GM19395 (cell line): ENCODE results near the gene IGSF5.
"Not testable (repeated sequence)": the region's sequence is repeated elsewhere in the genome, so short reads cannot be mapped to it uniquely, and the experiment has no call there.

Source experiments
- ATAC-seq: cut with Tn5 transposase; IDR thresholded peaks from one replicate; pipeline ENCODE4 v1.9.1; 2021; ENCODE audit warnings: mild to moderate bottlenecking, moderate library complexity; ENCODE audit not compliant: unreplicated experiment

Gene IGSF5

GRCh38 chr21:39737376-39738000 is 7.5 kb upstream of the IGSF5 start:
- ATAC-seq: no peak

DNA sequence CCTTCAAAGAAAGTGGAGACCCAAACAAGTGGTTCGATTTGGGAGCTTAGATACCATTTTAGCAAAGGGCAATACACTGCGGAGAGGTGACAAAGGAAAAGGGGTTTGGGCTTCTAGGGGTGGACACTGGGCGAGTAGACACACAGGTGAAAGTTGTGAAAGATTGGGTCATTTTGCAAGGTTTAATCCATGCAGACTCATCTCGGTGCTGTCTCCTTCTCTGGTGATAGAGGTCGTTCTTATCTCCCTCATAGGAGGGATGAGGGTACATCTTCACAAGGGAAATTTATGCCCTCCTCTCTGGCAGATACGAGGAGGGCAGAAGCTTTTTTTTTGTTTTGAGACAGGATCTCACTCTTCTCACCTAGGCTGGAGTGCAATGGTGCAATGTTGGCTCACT is 6.4 kb upstream of the IGSF5 start:
- ATAC-seq: no peak

GRCh38 chr21:39739531-39739930 is 5.5 kb upstream of the IGSF5 start:
- not testable (repeated sequence) for ATAC-seq

GRCh38 chr21:39742561-39742960 is 2.4 kb upstream of the IGSF5 start:
- ATAC-seq: not testable (repeated sequence)

- ATAC-seq: not testable (repeated sequence)
These were observed 349 bp downstream of the IGSF5 start for GRCh38 chr21:39745332-39745731.

DNA sequence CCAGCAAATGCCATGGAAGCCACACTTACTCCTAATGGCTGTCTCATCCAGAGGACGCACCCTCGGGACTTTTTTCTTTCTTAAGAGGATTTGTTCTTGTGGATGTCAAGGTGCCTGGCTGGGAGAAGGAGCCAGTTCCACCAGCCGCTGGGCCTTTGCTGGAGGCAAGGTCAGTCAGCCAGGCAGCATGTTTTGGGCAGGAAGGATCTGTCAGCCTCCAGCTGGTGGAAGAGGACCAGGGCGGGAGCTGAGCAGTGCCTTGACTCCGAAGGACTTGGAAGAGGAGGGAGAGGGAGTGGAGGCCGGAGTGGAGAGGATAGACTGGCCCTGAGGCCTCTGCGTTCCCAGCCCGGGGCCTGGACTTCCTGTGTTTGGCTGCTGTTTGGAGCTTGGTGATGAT is 5.7 kb downstream of the IGSF5 start:
- ATAC-seq: no peak

- no peak for ATAC-seq
These were observed 9.8 kb downstream of the IGSF5 start for GRCh38 chr21:39754811-39755210.

DNA sequence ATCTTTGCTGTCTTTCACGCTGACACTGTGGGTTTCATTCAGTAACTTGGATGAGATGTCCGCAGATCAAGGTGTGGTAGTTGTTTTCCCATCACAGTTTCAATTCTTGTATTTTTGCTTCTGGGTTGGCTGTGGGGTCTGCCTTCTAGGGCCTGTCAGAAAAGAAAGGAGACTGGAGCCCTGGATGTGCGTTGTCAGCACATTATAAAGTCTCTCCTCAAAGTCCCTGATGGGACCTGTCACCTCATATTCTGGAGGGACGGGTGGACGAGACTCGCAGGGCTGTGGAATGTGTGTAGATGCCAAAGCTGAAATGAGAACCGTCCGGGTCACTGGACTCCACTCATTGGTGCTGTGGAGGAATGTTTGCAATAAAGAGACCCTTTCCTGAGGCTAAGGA is 11.3 kb downstream of the IGSF5 start:
- no peak for ATAC-seq

- no peak for ATAC-seq
These were observed 18.4 kb downstream of the IGSF5 start for GRCh38 chr21:39763272-39763970.

- ATAC-seq: no peak
These were observed 29.2 kb downstream of the IGSF5 start for GRCh38 chr21:39774227-39774626.

DNA sequence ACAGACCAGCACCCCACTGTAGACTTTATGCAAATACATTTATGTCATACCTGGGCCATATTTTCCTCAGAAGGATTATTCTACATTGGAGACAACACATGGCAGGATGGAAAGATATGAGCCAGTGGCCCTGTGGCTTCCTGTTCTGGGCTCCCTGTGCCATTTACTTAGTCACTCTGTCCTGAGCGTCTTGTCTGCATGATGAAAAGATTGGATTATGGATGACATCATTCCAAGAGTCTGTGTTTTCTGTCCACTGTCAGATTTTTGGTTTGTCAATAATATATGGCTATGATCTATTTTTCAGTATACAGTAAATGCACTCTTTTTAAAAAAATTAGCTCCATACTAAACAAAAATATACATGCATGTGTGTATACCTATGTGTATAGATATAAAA is 30.8 kb downstream of the IGSF5 start:
- no peak for ATAC-seq

GRCh38 chr21:39776589-39776988 is 31.6 kb downstream of the IGSF5 start:
- no peak for ATAC-seq

GRCh38 chr21:39781331-39781730 is 36.3 kb downstream of the IGSF5 start:
- ATAC-seq: no peak

DNA sequence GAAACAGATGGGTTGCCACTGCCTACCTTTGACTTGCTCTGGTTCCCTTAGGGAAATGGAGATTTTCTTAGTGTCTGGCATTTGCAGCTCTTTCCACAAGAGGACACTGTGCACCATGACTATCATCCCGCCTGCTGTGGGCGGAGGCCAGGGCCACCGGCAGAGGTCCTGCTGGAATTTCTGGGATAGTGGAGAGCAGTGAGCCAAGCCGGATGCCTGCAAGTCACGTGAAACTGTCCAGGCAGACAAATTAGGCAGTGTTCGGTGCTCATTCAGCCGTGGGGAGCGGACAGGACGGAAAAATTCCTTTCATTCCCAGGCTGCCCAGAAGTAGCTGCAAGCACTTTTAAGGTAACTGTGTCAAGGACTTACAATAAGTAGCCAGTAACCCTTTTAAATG is 43.4 kb downstream of the IGSF5 start:
- ATAC-seq: no peak

- ATAC-seq: no peak
These were observed 51.5 kb downstream of the IGSF5 start for GRCh38 chr21:39796466-39796865.

DNA sequence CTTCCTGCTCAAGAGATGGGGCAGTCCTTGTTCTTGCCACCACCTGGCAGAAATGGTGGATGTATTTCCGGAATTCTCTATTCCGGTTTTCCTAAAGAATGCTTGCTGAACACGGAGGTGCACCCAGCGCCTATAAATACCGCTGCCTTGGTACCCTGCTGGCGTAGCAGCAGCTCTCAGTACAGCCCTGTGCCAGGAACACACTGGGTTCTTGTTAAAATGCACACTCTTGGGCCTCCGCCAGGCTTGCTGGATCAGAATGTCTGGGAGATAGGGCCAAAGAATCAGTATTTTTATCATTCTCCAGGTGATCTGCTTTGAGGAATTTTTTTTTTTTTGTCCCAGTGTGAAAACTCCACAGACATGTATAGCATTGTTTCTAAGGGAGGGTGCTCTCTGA is 54.2 kb downstream of the IGSF5 start:
- ATAC-seq: no peak

GRCh38 chr21:39800311-39800710 is 55.3 kb downstream of the IGSF5 start:
- no peak for ATAC-seq

GRCh38 chr21:39802217-39802616 is 57.2 kb downstream of the IGSF5 start:
- ATAC-seq: no peak

DNA sequence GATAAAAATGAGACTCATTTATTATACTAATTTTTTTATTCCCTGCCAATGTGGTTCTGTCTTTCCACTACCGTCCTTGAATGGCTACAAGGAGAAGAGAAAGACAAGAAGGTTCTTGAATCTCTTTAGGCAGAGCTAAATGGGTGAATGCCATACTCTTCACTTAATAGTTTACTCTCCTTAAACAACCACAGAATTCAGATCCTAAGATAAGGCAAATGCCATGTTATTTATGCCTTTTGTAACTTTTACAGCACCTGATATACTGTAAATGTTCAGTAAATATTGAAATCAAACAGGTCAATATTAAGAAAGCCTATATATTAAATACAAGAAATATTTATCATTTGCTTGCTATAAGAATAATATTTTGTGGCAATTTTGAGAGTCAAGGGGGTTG is 58.4 kb downstream of the IGSF5 start:
- no peak for ATAC-seq

GRCh38 chr21:39804240-39804639 is 59.3 kb downstream of the IGSF5 start:
- no peak for ATAC-seq

- no peak for ATAC-seq
These were observed 61.0 kb downstream of the IGSF5 start for GRCh38 chr21:39805983-39806382.

DNA sequence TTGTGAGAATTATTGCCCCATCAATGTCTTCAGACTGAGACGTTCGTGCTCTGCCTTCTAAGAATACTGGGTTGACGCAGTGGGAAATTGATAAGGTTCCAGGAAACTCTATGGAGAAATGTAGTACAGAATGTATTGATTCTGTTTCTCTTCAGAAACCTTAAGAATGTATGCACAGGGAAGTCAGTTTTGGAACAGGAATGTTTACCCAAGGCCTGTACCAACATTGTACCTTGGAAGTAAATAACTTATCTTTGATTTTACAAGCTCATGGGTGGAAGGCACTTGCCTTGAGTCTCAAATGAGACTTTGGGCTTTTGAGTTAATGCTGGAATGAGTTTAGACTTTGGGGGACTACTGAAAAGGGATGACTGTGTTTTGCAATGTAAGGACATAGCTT is 62.8 kb downstream of the IGSF5 start:
- no peak for ATAC-seq

DNA sequence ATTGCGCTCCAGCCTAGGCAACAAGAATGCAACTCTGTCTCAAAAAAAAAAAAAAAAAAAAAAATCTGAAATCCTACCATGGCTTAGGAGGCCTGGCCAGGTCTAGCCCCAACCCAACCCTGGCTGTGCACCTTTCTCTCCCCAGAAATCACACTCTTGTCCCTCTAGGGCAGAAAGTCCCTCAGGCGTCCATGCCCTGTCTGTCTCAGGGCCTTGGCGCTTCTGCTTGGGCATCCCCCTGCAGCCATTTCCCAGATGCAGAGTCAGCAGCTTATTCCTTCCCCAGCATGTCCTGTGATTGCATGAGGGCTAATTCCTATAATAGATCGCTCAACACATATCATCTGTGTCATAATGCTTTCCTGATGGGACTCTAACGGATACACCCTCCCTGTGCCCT is 65.0 kb downstream of the IGSF5 start:
- no peak for ATAC-seq
